ENCODE measurements around the gene ZNF277.

The ZNF277 gene

GRCh38 chr7:112360681-112361080 lies 154.2 kb downstream of the ZNF277 start:
- DNase-seq, result no peak

- no peak for DNase-seq
Observed at GRCh38 chr7:112361154-112361553, 154.7 kb downstream of the ZNF277 start.

GRCh38 chr7:112362053-112362650 lies 155.7 kb downstream of the ZNF277 start:
- DNase-seq, result no peak

- DNase-seq, result no peak
Observed at GRCh38 chr7:112362731-112363131, 156.2 kb downstream of the ZNF277 start.

- DNase-seq, result no peak
Observed at GRCh38 chr7:112364388-112364787, 157.9 kb downstream of the ZNF277 start.

GRCh38 chr7:112365551-112365950 lies 159.1 kb downstream of the ZNF277 start:
- DNase-seq, result peak; percentile 16

GRCh38 chr7:112366886-112367285 lies 160.4 kb downstream of the ZNF277 start:
- DNase-seq, result no peak

- no peak for DNase-seq
Observed at GRCh38 chr7:112370436-112370835, 163.9 kb downstream of the ZNF277 start.

- DNase-seq, result no peak
Observed at GRCh38 chr7:112371701-112372100, 165.2 kb downstream of the ZNF277 start.

GRCh38 chr7:112372101-112372500 lies 165.6 kb downstream of the ZNF277 start:
- no peak for DNase-seq

GRCh38 chr7:112377593-112377992 lies 171.1 kb downstream of the ZNF277 start:
- DNase-seq, result no peak

- DNase-seq, result no peak
Observed at GRCh38 chr7:112381311-112382091, 175.0 kb downstream of the ZNF277 start.

- DNase-seq, result peak; percentile 33
Observed at GRCh38 chr7:112383671-112384417, 177.3 kb downstream of the ZNF277 start.

GRCh38 chr7:112385516-112385915 lies 179.0 kb downstream of the ZNF277 start:
- no peak for DNase-seq

GRCh38 chr7:112386619-112387018 lies 180.1 kb downstream of the ZNF277 start:
- DNase-seq, result no peak

- no peak for DNase-seq
Observed at GRCh38 chr7:112390167-112390566, 183.7 kb downstream of the ZNF277 start.

GRCh38 chr7:112391079-112391821 lies 184.8 kb downstream of the ZNF277 start:
- DNase-seq, result peak; percentile 35

GRCh38 chr7:112391841-112392286 lies 185.4 kb downstream of the ZNF277 start:
- peak; percentile 83 for DNase-seq
